Measurements from ENCODE around the gene MOB3B.

MOB3B gene

GRCh38 chr9:27561685-27562084 is 32.1 kb upstream of the MOB3B start:
- TF ChIP-seq PRDM4 (tag by site-specific recombination; IDR thresholded peaks at IDR 0.05) (no peak), ZBTB7A (tag by site-specific recombination; IDR thresholded peaks at IDR 0.05; ENCODE audit: low read depth) (no peak), PATZ1 (tag by site-specific recombination; IDR thresholded peaks at IDR 0.05) (no peak), ZNF692 (tag by site-specific recombination; IDR thresholded peaks at IDR 0.05) (no peak), ZNF48 (tag by site-specific recombination; IDR thresholded peaks at IDR 0.05) (no peak), AEBP2 (tag by site-specific recombination; IDR thresholded peaks at IDR 0.05; ENCODE audit: borderline replicate concordance) (no peak), ZNF639 (tag by site-specific recombination; IDR thresholded peaks at IDR 0.05) (no peak), CTCF (tag by site-specific recombination; IDR thresholded peaks at IDR 0.05) (no peak), ZNF548 (tag by site-specific recombination; IDR thresholded peaks at IDR 0.05) (no peak), ZNF610 (tag by site-specific recombination; IDR thresholded peaks at IDR 0.05; ENCODE audit: borderline replicate concordance) (no peak), PRDM10 (tag by site-specific recombination; IDR thresholded peaks at IDR 0.05) (no peak), ZNF426 (tag by site-specific recombination; IDR thresholded peaks at IDR 0.05) (no peak), ZSCAN18 (tag by site-specific recombination; IDR thresholded peaks at IDR 0.05) (no peak), ZNF600 (tag by site-specific recombination; IDR thresholded peaks at IDR 0.05) (no peak), ZNF473 (tag by site-specific recombination; IDR thresholded peaks at IDR 0.05) (no peak), ATF2 (tag by site-specific recombination; IDR thresholded peaks at IDR 0.05; ENCODE audit: low read depth) (no peak)
- Histone ChIP-seq H3K27ac (ENCODE audit: extremely low read depth, low read depth, low read length) (no peak overlapping the region), H3K36me3 (ENCODE audit: control insufficient read depth in 2 of 2, insufficient read depth in 1 of 2, low read length in 2 of 2) (peaks cover 4 to 45% of the 10 kb centered on the region in 2 experiments; a peak in 2 of 3 replicates), H3K4me3 (ENCODE audit: low read depth, low read length) (no peak overlapping the region), H3K9me3 (ENCODE audit: control insufficient read depth, insufficient read depth, low read depth, low read length) (no peaks in the 10 kb centered on the region), H3K4me1 (ENCODE audit: control insufficient read depth, insufficient read depth, low read length) (no peaks in the 10 kb centered on the region)
- ChIA-PET CTCF (interaction anchor here (0.7 to 1.0 kb wide), 2 partner anchors 8 to 1325 kb away, joined by 3 to 7 read pairs; no protein-coding TSS in a partner anchor), POLR2A (no interaction called here)

Measured in HEK293 (cell line).